GM13977 (cell line): ENCODE measurements around the gene OVCH1.

Source experiments
- DNase-seq: peaks from one replicate; pipeline ENCODE4 v3.0.0; 2012; ENCODE audit warnings: low spot score
- in situ Hi-C: fragments of 300-500 bp; cut with MboI; formaldehyde crosslinking; loops from one replicate; pipeline ENCODE4 v1.12.0; 2022; ENCODE audit warnings: low sequenced_read_pairs, low pct_unique_long_range_greater_than_20kb, mixed read lengths, inconsistent platforms; ENCODE audit not compliant: unreplicated experiment
- TF ChIP-seq, protein P1 (sequence below): IDR thresholded peaks from 2 replicates; pipeline ENCODE4 v1.5.1; 2012; ENCODE audit warnings: mild to moderate bottlenecking, control low read depth; ENCODE audit not compliant: insufficient read depth; ENCODE audit errors: extremely low read depth, missing control alignments

OVCH1 gene

DNA sequence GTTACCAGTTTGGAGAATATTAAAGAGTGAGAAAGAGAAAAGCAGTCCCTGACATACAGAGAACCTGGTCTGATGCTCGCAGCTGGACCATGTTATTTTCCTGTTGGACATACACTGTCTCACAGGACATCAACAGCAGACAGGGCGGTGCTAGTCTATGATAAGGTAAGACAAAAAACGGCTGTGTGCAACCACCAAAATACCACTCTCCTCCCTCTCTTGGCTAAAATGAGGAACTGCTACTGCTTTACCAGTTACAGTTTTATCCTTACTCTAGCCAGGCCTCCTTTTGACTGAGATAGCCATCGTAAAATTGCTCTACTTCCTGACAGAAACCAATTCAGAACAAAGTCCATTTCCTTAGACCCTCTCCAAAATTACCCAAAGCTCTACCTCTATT, 69.5 kb downstream of the OVCH1 start:
- TF ChIP-seq, protein P1, sequence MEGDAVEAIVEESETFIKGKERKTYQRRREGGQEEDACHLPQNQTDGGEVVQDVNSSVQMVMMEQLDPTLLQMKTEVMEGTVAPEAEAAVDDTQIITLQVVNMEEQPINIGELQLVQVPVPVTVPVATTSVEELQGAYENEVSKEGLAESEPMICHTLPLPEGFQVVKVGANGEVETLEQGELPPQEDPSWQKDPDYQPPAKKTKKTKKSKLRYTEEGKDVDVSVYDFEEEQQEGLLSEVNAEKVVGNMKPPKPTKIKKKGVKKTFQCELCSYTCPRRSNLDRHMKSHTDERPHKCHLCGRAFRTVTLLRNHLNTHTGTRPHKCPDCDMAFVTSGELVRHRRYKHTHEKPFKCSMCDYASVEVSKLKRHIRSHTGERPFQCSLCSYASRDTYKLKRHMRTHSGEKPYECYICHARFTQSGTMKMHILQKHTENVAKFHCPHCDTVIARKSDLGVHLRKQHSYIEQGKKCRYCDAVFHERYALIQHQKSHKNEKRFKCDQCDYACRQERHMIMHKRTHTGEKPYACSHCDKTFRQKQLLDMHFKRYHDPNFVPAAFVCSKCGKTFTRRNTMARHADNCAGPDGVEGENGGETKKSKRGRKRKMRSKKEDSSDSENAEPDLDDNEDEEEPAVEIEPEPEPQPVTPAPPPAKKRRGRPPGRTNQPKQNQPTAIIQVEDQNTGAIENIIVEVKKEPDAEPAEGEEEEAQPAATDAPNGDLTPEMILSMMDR = peak; percentile 50
- in situ Hi-C loops = no loop called here
- DNase-seq = peak; percentile 52

DNA sequence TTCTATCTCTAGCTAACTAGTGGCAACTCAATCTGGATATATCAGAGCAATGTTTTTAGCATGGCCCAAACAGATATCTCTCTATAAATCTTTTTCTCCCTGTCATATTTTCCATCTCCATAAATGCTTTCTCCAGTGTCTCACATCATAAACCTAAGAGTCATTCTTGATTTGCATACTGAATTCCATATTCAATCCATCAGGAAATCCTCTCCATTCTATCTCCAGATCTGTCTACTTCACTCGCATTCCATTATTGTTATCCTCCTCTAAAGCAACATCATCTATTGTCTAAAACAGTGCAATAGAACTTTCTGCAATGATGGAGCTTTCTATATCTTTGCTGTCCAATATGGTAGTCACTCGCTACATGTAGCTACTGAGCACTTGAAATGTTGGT, 71.0 kb downstream of the OVCH1 start:
- TF ChIP-seq, protein P1 = no peak
- no peak for DNase-seq
- in situ Hi-C loops = no loop called here

DNA sequence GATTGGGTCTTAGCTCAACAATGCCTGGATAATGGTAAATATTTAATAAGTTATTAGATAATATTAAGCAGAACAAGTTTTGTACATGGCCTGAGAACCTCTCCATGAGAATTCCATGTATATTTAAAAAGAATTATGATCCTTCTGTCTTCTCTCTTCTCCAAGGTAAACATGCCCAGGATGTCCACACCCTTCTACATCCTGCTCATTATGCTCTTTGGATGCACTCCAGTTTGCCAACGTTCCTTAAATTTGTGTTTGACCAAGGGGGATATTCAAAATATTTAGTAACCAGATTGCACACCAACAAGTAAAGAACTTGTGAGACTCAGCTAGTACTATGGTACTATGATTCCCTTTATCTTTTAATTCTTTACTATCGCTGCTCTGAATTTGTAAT, 71.8 kb downstream of the OVCH1 start:
- in situ Hi-C loops = no loop called here
- no peak for DNase-seq
- TF ChIP-seq, protein P1 = no peak

DNA sequence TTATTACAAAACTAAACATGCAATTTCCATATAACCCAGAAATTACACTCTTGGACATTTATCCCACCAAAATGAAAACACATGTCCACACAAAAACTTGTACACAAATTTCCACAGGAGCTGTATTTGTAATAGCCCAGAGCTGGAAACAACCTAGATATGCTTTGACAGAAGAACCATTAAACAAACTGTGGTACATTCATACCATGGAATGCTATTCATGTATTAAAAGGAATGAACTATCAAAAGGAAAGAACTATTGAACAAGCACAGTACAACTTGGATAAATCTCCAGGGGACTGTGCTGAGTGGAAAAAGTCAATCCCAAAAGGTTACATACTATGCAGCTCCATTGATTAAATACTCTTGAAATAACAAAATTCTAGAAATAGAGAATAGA, 80.7 kb downstream of the OVCH1 start:
- DNase-seq = no peak
- TF ChIP-seq, protein P1 = no peak
- in situ Hi-C loops = no loop called here

DNA sequence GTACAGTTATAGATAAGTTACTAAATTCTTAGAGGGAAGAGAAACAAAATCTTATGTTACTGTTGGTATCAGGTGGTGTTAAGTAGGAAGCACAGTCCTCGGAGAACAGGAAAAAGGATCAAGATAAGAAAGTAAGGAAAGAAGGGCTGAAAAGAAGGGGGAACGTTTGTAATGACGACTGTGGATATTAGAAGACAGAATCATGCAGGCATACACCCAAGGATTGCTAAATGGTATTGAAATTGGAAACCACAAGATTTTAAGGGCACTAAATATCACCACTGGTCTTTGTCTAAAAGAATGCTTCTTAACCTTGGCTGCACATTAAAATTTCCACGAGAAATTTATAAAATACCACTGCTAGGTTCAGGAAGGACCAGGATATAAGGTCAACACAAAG, 82.4 kb downstream of the OVCH1 start:
- in situ Hi-C loops = no loop called here
- TF ChIP-seq, protein P1 = no peak
- DNase-seq = no peak

DNA sequence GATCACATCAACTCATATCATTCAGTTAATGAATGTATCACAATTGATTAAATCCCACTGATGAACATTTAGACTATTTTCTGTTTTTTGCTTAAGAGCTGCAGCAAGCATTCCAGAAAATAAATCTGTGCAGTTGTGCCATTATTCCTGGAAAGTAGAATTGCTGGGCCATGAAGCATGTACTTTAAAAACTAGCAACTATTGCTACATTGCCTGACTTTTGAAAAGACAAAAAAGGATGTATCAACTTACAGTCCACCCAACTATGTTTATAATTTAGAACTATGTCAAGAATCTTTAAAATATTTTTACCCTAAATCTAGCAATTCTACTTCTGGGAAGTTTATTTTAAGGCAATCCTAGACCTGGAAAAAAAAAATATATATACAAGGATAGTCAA, 83.1 kb downstream of the OVCH1 start:
- in situ Hi-C loops = no loop called here
- TF ChIP-seq, protein P1 = no peak
- no peak for DNase-seq

DNA sequence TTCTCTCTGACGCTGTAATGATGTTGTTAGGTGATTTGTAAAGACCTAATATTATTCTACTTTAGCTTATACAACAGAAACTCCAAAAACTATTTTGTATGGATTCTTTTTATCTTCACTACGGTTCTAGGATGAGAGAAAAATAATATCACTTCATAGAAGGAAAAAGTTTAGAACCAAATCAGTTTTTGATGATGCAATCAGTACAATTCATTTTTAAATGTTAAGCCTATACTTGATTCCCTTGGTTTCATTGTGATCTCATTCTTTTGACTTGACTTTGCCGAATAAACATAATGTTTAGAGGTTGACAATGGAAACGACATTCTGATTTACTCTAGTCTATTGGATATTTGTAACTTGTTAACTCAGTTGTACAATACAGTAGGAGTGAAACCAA, 91.9 kb downstream of the OVCH1 start:
- DNase-seq = no peak
- in situ Hi-C loops = no loop called here
- TF ChIP-seq, protein P1 = no peak
